ENCODE data around the gene RAPGEF1.

GRCh38 chr9:131616983-131617604, 122.8 kb downstream of the RAPGEF1 start:
- TF ChIP-seq CTCF (IDR thresholded peaks at IDR 0.05) (no peak), EZH2 (IDR thresholded peaks at IDR 0.05) (no peak), EZH2phosphoT487 (IDR thresholded peaks at IDR 0.05) (no peak)
